ENCODE data around the gene MACROD2. TPM values are rescaled to one million over a fixed set of nuclear protein-coding genes. Genes with fewer than 3 reads are reported as not detected.

MACROD2 gene
- total RNA-seq, 1 experiment from 2014 or later, result 3.7 TPM

- BruUV-seq (replicated peaks), result no TSS peak
- no peak for ATAC-seq
- H3K27me3 ChIP-seq (ENCODE audit: insufficient read depth, low read length), result no peaks in the 10 kb centered on the region
- ChIA-PET POLR2A (no interaction called here), CTCF (no interaction called here), RAD21 (ENCODE audit: low non-redundant PET in 1 of 2, low total read pairs in 2 of 2, uncharacterized antibody in 2 of 2, unreplicated experiment in 2 of 2) (no interaction called here)
- H3K4me2 ChIP-seq (ENCODE audit: low read length), result no peak overlapping the region
- H3K9me3 ChIP-seq (ENCODE audit: control insufficient read depth in 1 of 2, insufficient read depth in 1 of 2, low read depth in 1 of 2, low read length in 2 of 2), result no peaks in the 10 kb centered on the region
- intact Hi-C loops (cut with micrococcal nuclease), result no loop called here
- no peaks in the 10 kb centered on the region for H3K4me1 ChIP-seq (ENCODE audit: control insufficient read depth in 1 of 2, insufficient read depth in 2 of 2, low read length in 2 of 2)
- no peak overlapping the region for H3K27ac ChIP-seq (ENCODE audit: low read depth, low read length)
- no peak overlapping the region for H3K9ac ChIP-seq (ENCODE audit: low read length)
- no peak for DNase-seq (ENCODE audit: low read depth, low spot score)
- H3K4me3 ChIP-seq (replicated peaks in 1 of 2; ENCODE audit: low read depth in 1 of 2, low read length in 2 of 2), result no peak overlapping the region
- H3K36me3 ChIP-seq (ENCODE audit: control insufficient read depth in 1 of 2, insufficient read depth in 2 of 2, low read length in 2 of 2), result no peaks in the 10 kb centered on the region
- H2AFZ ChIP-seq (ENCODE audit: low read depth, low read length, poor library complexity, severe bottlenecking), result no peak overlapping the region
- no peaks in the 10 kb centered on the region for H3K79me2 ChIP-seq (ENCODE audit: insufficient read depth, low read length)
- no peaks in the 10 kb centered on the region for H4K20me1 ChIP-seq (ENCODE audit: insufficient read depth)
- no peak for TF ChIP-seq REST (IDR thresholded peaks at IDR 0.05; ENCODE audit: low read depth)
- no peak for TF ChIP-seq ATF3 (IDR thresholded peaks at IDR 0.05)
- TF ChIP-seq EGR1 (IDR thresholded peaks at IDR 0.05; ENCODE audit: low read depth), result no peak
- TF ChIP-seq SIN3A (IDR thresholded peaks at IDR 0.05; ENCODE audit: low read depth), result no peak
- TF ChIP-seq EZH2 (IDR thresholded peaks at IDR 0.05), result no peak
- TF ChIP-seq SP1 (IDR thresholded peaks at IDR 0.05; ENCODE audit: low read depth), result no peak
- TF ChIP-seq MAX (IDR thresholded peaks at IDR 0.05), result no peak
- no peak for TF ChIP-seq ELF1 (IDR thresholded peaks at IDR 0.05; ENCODE audit: borderline replicate concordance, low read depth)
- TF ChIP-seq CTCF (IDR thresholded peaks at IDR 0.05 in 2 of 3, conservative IDR thresholded peaks at IDR 0.05 in 1 of 3; ENCODE audit: borderline replicate concordance in 1 of 3, insufficient read depth in 1 of 3, low read depth in 2 of 3, low read length in 2 of 3), result no peak
- TF ChIP-seq RAD21 (IDR thresholded peaks at IDR 0.05; ENCODE audit: low read depth), result no peak
- TF ChIP-seq FOSL1 (IDR thresholded peaks at IDR 0.05; ENCODE audit: low read depth), result no peak
- TF ChIP-seq EZH2phosphoT487 (IDR thresholded peaks at IDR 0.05; ENCODE audit: borderline replicate concordance), result no peak
- H3K9me2 ChIP-seq (ENCODE audit: insufficient read depth), result no peaks in the 10 kb centered on the region
Observed at GRCh38 chr20:14597206-14597715, 601.9 kb downstream of the MACROD2 start.

All from HCT116 (cell line).